HG03139 (cell line): ENCODE data around the gene MOSPD3.
"Not testable (repeated sequence)": the region's sequence is repeated elsewhere in the genome, so short reads cannot be mapped to it uniquely, and the experiment has no call there.

Experiments used
- ATAC-seq: cut with Tn5 transposase; IDR thresholded peaks from one replicate; pipeline ENCODE4 v1.9.1; 2021; ENCODE audit not compliant: unreplicated experiment

The MOSPD3 gene

GRCh38 chr7:100662194-100662776 lies 49.9 kb downstream of the MOSPD3 start:
- ATAC-seq: not testable (repeated sequence)
